Measurements from ENCODE around the gene PPM1J.

GRCh38 chr1:112721966-112722524 lies 6.9 kb upstream of the PPM1J start:
- TF ChIP-seq CTCF (IDR thresholded peaks at IDR 0.05; ENCODE audit: insufficient read depth, low read length, poor library complexity, severe bottlenecking) (no peak), EZH2phosphoT487 (conservative IDR thresholded peaks at IDR 0.05; ENCODE audit: low read length) (no peak)
